Stromal cell of bone marrow (primary cell): ENCODE results near the gene BACH2.

Experiments
- DNase-seq: peaks from one replicate; pipeline ENCODE4 v3.0.0-alpha.2; 2012; ENCODE audit warnings: low read depth

Gene BACH2

GRCh38 chr6:90093558-90094073 lies 203.0 kb downstream of the BACH2 start:
- no peak for DNase-seq

DNA sequence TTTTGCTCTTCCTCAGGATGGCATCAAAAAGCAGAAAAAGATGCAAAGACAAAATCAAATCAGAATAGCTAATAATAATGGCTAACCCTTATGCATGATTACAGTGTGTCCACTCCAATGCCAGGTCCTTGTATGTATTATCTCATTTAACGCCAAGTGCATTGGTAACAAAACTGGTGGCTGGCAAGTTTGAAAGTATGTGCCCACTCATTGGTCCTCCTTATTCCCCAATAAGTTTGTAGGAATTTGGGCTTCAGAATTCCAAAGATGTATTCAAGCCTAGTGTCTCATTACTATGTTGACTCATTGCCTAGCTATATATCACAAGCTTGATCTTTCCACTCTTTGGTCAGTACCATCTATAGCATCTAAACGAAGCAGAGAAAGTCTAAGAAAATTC lies 205.8 kb downstream of the BACH2 start:
- DNase-seq = no peak

DNA sequence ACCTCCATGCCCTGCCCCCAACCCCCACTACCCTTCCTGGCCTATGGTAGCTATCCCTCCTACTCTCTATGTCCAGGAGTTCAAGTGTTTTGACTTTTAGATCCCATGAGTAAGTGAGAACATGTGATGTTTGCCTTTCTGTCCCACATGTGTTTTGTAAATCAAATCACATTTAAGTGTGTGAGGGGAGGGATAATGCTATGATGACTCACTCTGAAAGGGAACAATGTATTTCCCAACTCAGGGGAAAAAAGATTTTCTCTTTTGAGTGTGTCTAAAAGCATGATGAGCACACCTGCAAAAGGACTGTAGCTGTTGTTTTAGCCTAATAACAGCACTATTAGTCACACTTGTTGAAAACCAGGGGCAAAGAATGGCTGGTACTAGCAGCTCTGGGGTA lies 208.6 kb downstream of the BACH2 start:
- DNase-seq = peak; percentile 36

GRCh38 chr6:90087106-90087833 lies 209.4 kb downstream of the BACH2 start:
- DNase-seq = no peak

- DNase-seq = no peak
Observed at GRCh38 chr6:90086517-90086916, 210.1 kb downstream of the BACH2 start.

- no peak for DNase-seq
Observed at GRCh38 chr6:90083891-90084290, 212.8 kb downstream of the BACH2 start.

DNA sequence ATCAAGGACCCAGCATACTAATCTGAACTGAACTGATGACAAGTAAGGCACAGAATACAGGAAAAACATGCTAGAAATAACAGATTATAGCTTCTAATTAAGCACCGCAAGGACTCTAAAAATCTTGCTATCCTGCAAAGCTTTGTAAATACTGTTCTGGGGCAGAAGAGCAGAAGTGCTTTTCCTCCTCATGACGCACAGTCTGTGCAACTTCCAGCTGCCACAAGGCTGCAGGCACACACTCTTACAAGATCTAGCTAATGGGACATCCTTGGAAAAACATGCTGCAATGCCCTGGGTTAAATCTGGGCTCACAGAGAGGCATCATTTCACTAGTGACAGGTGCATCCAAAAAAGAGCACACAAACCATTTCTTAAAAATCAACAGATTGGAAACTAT lies 213.8 kb downstream of the BACH2 start:
- no peak for DNase-seq

DNA sequence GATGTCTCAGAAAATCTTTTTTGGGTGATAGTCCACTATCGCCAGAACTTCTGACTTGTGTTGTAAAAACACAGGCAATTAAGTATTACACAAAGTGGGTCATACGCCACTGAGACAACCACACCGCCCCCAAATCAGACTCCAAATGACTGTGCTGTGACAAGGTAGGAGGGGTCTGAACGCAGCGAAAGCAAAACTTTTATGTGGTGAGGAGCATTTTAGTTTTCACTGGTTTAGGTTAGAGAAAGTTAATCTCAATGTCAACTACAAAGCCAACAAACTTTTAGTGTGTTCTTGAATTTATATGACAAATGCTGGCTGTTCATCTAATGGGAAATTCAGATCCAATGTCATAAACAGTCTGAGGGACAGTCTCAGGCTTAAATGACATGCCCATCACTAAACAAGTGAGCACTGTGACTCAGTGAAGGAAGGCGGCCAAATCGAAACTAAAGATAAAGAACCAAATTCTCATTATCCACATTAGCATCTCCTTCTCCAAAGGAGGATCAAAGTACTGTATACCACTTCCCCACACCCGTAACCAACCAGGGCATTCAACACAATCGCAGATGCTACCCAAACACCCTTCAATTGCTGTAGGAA lies 215.7 kb downstream of the BACH2 start:
- DNase-seq = no peak

GRCh38 chr6:90079560-90080490 lies 216.8 kb downstream of the BACH2 start:
- DNase-seq = no peak

- no peak for DNase-seq
Observed at GRCh38 chr6:90078513-90079289, 217.9 kb downstream of the BACH2 start.

- no peak for DNase-seq
Observed at GRCh38 chr6:90076511-90077415, 219.9 kb downstream of the BACH2 start.

GRCh38 chr6:90074161-90074850 lies 222.3 kb downstream of the BACH2 start:
- DNase-seq = no peak

- DNase-seq = no peak
Observed at GRCh38 chr6:90072935-90073464, 223.6 kb downstream of the BACH2 start.

DNA sequence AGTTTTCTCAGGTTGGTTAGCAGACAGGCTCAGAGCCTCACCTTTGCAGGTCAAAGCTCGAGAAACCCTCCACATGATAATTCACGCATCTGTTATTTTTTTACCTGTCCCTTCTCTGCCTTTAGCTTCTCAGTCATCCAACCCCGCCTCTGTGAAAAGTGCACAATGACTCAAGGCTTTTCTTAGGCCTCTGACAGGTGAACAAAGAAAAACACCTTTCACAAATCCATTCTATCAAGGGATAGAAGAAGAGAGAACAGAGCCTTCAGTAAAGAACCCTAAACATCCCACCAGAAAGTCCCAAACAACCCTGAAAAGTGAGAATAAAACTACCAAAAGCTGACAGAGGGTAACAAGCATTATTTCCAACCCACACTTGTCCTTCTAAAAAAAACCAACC lies 224.1 kb downstream of the BACH2 start:
- no peak for DNase-seq

- no peak for DNase-seq
Observed at GRCh38 chr6:90068703-90069523, 227.7 kb downstream of the BACH2 start.

DNA sequence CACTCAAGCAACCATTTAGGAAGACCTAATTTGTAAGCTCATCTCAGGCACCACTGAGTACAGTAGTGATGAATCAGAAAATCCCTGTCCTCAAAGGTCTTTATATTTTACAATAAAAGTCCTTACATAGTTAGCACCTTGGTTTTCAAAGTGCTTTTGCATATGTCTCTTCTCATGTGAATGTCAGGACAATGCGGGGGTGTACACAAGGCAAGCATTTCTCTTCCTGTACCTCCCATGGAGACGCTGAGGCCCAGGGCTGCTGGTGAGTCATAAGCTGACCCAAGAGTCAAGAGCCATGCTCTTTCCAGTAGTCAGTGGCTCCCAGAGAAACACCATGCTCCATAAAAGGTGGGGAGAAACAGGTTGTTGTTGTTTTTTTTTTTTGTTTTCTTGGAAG lies 228.4 kb downstream of the BACH2 start:
- no peak for DNase-seq

- no peak for DNase-seq
Observed at GRCh38 chr6:90066697-90067096, 229.9 kb downstream of the BACH2 start.

DNA sequence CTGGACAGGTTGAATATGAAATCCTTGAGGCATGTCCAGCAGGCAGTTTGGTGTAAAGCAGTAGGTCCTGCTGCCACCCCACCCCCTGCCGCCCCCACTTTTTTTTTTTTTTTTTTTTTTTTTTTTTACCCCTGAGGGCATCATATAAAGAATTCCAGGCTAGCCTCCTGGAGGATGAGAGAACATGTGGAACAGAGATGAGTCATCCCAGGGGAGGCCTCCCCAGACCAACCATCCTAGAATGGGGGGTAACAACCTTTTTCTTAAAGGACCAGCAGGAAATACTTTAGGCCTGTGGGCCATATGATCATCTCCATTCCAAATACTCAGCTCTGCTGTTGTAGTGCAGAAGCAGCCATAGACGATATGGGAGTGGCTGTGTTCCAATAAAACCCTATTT lies 231.5 kb downstream of the BACH2 start:
- no peak for DNase-seq

- no peak for DNase-seq
Observed at GRCh38 chr6:90062667-90063066, 234.0 kb downstream of the BACH2 start.
